GM18951 (cell line): ENCODE results near the gene MTMR11.
"Not testable (repeated sequence)": the region's sequence is repeated elsewhere in the genome, so short reads cannot be mapped to it uniquely, and the experiment has no call there.

Source experiments
- POLR2A ChIP-seq: IDR thresholded peaks from 4 replicates; pipeline ENCODE4 v1.6.1; 2011; ENCODE audit warnings: mild to moderate bottlenecking; ENCODE audit not compliant: insufficient read length, insufficient read depth; ENCODE audit errors: extremely low read depth
- in situ Hi-C: fragments of 300-500 bp; cut with MboI; formaldehyde crosslinking; loops from one replicate; pipeline ENCODE4 v1.12.0; 2022; ENCODE audit warnings: low sequenced_read_pairs, mixed read lengths, inconsistent platforms; ENCODE audit not compliant: unreplicated experiment

Gene MTMR11, protein sequence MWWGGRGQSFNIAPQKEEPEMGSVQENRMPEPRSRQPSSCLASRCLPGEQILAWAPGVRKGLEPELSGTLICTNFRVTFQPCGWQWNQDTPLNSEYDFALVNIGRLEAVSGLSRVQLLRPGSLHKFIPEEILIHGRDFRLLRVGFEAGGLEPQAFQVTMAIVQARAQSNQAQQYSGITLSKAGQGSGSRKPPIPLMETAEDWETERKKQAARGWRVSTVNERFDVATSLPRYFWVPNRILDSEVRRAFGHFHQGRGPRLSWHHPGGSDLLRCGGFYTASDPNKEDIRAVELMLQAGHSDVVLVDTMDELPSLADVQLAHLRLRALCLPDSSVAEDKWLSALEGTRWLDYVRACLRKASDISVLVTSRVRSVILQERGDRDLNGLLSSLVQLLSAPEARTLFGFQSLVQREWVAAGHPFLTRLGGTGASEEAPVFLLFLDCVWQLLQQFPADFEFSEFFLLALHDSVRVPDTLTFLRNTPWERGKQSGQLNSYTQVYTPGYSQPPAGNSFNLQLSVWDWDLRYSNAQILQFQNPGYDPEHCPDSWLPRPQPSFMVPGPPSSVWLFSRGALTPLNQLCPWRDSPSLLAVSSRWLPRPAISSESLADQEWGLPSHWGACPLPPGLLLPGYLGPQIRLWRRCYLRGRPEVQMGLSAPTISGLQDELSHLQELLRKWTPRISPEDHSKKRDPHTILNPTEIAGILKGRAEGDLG

DNA sequence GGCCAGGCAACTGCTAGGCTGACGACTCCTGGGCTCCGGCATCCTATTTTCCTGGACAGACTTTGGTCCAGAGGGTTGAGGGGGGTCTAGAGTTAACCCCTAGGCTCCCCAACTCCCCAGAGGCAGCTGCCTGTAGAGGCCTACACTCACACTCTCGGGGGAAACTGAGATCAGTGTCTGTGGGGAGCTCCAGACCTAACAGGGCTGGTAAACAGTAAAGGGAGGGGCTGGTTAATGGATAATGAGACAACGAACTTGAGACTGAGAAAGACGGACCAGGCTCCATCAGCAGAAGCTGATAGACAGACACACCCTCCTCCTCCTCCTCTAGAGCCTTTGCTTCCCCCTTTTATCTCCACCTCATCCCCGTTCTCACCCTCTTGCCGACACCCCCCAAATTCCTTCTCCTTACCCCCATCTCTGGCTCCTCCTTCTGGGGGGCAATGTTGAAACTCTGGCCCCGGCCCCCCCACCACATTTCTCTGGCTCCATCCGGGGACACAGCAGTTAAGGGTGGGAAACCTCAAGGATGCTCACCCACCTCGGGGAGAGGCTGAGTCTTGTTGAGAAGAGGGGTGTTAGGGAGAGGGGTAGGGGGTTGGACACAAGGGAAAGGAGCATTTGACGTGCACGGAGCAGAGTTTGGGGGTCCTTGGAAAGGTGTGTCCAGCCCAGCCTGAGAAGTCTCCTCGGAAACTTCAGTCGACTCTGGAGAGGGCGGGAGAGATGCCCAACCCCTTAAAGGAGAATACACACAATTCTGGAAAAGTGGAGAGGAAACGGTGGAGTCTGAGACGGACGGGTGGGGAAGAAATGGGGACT, at the start of gene MTMR11:
MTMR11 (minus strand) TSS at position 710 of the 822 bp plus-strand sequence; CDS start at position 478, 232 bp downstream.
- TF ChIP-seq POLR2A = no peak

DNA sequence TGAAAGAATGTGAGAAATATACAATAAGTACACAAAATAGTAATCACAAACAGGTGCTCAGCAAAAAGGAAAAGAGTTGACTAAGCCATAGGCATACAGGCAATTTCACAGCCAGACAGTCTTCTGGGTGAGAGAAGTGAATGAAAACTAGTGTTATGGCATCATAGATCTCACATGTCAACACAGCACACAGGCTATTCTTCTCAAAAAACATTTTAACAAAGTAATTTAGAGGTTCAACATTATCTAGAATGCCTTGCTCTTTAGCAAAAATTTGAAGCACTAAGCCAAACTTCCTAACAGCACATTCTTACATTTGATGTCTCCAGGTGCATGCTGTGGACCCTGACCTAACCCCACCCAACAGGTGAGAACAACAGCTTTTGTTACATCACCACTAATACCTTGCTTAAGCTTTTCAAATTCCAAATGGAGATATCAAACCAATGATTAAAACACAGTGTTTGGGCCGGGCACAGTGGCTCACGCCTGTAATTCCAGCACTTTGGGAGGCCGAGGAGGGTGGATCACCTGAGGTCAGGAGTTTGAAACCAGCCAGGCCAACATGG, 43.4 kb upstream of the MTMR11 start:
- no peak for TF ChIP-seq POLR2A
- in situ Hi-C loops = no loop called here

More for the DNA sequence above, at the start of gene MTMR11:
- in situ Hi-C loops = no loop called here

DNA sequence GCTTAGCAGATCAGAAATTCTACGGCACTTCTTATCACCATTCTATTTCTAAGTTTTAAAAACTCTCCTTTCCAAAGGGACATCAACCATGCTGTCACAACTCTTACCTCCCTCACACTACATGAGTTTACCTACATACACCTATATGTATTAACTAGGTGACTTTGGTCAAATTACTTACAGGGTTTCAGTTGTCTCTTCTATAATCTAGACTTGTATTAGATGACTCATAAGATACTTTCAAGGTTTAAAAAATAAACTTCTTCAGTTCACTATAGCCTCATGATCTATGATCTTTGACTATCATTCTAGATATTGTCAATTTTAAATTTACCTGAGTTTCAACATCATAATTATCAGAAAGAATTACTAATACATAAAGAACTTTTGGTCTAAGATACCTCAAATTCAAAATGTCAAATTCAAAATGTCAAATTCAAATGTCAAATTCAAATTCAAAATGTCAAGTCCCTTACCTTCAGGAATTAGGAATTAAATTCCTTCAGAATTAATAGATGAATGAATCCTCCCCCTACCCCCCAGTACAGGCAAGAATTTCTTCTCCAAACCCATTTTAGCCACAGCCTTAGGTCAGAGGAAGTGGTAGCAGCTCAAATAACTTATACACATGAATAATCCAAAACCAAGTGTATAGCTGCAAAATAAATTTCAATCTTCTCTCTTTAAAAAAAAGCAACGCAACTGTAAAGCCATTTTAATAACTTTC, 42.7 kb upstream of the MTMR11 start:
- TF ChIP-seq POLR2A = no peak
- in situ Hi-C loops = no loop called here

DNA sequence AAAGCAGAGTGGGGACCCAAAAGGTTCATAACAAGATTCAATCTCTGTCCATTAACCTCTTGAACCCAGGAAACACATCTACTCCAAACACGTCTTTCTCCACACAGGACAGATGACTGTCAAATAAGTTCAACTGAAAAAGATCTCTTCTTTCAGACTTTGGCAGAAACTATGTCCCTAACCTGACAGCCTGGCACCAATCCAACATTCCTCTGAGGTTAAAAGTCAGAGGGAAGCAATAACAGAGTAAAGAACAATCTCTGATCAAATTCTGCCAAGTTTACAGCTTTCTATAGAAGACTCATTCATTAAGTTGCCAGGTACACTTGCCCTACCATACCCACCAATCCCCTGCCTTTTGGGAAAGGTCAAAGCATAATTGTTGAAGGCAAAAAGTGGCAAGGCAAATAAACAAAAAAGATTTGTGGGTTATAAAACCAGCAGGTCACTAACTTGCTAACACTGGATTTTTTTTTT, 41.9 kb upstream of the MTMR11 start:
- in situ Hi-C loops = no loop called here
- TF ChIP-seq POLR2A = no peak

DNA sequence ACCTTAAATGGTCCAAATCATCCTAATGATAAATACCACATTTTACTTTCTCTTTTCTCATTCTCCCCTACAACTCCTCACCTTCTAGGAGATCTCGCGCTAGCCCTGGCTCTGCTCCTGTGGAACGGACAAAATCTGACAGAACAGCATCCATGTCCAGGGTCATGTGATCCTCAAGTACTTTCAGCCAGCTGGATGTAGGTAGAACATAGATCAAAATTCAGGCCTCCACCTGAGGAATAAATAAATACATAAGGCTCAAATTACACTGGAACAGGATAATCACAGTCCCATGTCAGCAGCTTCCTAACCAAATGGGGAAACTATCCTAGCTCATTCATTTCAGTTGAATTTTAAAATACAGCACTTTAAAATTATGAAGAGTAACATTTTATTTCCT, 40.7 kb upstream of the MTMR11 start:
- in situ Hi-C loops = no loop called here
- TF ChIP-seq POLR2A = no peak

DNA sequence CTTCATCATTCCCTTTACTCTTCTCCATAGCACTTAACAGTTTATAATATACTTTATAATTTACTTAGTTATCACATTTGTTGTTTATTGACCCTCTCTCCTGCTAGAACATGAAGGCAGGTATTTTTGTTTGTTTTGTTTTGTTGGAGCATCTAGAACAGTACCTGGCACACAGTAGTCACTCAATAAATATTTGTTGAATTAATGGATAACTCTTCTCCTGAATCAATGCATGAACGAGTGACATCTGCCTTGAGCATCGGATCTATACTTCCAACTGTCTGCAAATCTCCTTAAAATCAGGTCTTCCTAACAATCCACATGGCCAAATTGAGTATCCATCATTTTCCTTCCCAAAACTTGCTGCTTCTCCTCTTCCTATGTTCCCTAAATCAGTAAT, 35.9 kb upstream of the MTMR11 start:
- in situ Hi-C loops = no loop called here
- no peak for TF ChIP-seq POLR2A

DNA sequence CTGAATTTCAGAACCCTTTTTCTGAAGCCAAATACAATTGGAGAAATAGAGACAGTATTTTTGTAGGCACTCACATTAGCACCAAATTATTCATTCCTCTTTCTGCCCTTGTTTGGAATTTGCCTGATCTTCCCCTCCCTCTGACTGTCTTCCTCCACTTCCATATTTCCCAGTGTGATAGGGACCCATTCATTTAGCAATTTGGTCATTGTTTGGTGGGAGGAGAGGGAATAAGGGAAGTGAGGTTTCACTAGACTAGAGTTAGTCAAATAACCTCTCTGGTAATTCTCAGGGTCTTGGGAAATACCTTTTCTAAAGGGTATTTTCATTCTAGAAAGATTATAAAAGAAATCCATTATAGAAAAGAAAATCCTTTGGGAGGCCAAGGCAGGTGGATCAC, 31.0 kb upstream of the MTMR11 start:
- in situ Hi-C loops = loop anchor here (10.0 kb wide), 1 partner anchor 87 kb away; no protein-coding TSS in a partner anchor
- no peak for TF ChIP-seq POLR2A

DNA sequence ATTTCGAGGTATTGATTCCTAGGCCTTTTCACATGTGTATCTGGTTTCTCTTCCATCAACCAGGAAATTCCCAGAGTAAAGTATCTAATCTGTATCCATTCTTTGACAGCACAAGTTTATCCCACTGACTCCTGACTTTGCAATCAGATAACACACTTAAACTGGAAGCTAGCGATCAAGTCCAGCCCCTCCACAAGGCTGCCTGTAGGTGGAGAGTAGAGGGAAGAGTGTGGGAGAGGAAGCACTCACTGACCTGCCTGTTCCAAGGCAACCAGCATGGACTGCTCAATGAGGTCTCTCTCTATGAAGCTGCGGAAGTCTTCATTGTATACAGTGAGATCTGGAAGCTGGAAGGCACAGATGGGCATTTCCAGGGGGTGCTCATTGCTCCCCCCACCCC, 30.4 kb upstream of the MTMR11 start:
- in situ Hi-C loops = loop anchor here (10.0 kb wide), 1 partner anchor 88 kb away; no protein-coding TSS in a partner anchor
- no peak for TF ChIP-seq POLR2A

DNA sequence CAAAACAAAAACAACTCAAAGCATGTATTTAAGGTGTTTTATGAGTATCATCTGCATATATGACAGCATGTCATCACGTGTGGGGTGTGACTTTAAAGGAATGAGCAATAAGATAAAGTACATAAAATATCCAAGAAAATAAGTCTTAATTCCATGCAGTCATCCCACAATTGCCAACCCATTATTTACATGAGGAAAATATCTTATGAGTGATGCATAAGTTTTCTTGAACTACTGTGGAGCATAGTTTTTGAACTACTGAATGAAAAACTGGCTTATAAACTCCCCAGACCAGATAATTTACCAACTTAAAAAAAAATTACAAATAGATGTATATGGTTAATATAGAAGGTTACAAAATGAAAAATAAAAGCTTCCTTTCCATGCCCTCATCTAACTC, 29.7 kb upstream of the MTMR11 start:
- in situ Hi-C loops = loop anchor here (10.0 kb wide), 1 partner anchor 88 kb away; no protein-coding TSS in a partner anchor
- TF ChIP-seq POLR2A = no peak

DNA sequence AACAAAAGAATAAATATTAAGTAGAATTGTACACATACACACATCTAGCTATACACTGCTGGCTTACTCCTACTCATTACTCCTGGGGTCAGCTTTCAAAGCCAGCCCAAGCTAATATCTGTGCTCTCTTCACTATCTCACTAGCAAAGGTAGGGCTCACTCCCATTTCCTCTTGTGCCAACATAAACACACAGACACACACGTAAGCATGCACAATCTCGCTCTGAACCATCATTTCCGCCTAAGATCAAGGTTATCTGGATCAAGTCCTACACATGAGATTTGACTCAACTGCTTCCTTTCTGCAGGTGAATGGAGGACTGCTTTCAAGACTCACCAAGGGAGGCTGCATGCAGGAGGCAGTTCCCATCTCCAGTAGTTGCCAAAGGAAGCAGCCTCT, 28.8 kb upstream of the MTMR11 start:
- no peak for TF ChIP-seq POLR2A
- in situ Hi-C loops = loop anchor here (10.0 kb wide), 1 partner anchor 89 kb away; no protein-coding TSS in a partner anchor

DNA sequence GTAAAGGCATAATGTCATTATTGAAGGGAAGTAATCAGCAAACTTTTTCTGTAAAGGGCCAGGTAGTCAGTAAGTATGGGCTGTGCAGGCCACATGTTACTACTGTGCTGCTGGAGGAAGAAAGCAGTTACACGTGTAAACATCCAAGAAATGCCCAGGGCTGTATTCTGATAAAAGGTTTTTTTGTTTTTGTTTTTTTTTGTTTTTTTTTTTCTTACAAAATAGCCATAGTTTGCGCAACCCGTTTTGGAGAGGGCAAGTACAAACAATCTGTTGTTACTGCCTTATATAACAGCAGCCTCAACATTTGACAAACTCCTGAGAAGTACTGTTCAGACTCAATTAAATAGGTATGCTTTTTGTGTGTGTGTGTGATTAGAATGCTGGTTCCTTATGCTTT, 26.7 kb upstream of the MTMR11 start:
- TF ChIP-seq POLR2A = no peak
- in situ Hi-C loops = loop anchor here (10.0 kb wide), 1 partner anchor 91 kb away; no protein-coding TSS in a partner anchor

DNA sequence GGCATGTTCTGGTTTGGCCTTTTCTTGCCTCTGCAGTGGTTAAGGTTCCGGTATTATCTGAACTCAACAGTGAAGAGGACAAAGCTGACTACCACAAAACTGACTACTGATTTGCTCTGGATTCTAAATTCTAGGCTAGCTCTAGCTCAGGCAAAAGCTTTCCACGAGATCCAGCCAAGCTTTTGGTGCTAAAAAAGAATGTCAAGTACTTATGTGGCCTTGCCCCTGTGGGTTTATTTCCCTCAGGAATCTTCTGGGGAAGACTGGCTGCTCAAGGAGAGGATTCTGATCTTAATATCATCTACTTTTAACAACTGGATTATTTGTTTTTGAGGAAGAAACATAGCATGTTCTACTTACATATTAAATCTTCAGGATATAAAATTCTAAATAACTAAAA, 26.1 kb upstream of the MTMR11 start:
- in situ Hi-C loops = loop anchor here (10.0 kb wide), 1 partner anchor 92 kb away; no protein-coding TSS in a partner anchor

DNA sequence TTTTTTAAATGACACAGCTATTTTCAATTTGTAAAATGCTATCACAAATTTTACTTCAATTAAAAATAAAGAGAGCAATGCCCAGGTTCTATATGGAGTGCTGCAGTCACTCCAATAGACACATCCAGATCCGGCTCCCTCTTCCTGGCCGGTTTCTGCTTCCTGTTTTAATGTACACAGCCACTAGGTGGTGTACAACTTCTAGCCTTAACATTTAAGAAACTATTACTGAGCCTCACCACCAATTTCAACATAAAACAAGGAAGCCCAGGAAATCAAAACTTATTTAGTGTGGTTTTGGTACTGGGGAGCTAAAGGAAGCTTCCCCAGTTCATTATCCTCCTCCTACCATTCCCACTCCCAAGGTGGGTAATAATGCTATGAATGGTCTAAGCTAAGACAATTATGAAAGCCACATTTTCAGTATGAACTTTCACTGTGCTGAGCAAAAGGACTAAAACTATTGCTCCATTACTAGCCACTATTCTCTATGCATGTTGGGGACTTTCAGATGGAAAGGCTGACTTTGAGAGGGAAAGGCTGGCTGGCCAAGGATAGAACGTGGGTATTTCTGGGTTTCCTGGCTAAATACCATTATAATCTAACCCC, 25.5 kb upstream of the MTMR11 start:
- no peak for TF ChIP-seq POLR2A
- in situ Hi-C loops = loop anchor here (10.0 kb wide), 1 partner anchor 93 kb away; no protein-coding TSS in a partner anchor

More for the DNA sequence above, 26.1 kb upstream of the MTMR11 start:
- TF ChIP-seq POLR2A = no peak

DNA sequence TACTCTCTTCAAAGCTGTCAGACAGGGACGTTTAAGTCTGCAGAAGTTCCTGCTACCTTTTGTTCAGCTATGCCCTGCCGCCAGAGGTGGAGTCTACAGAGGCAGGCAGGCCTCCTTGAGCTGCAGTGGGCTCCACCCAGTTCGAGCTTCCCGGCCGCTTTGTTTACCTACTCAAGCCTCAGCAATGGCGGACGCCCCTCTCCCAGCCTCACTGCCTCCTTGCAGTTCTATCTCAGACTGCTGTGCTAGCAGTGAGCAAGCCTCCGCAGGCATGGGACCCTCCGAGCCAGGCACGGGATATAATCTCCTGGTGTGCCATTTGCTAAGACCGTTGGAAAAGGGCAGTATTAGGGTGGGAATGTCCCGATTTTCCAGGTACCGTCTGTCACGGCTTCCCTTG, 20.9 kb upstream of the MTMR11 start:
- in situ Hi-C loops = not testable (repeated sequence)
